Left ventricle myocardium inferior (tissue), 1 donor: ENCODE measurements around the gene DUSP21. TPM values are rescaled to one million over a fixed set of nuclear protein-coding genes. Genes with fewer than 3 reads are reported as not detected.

Source experiments
- DNase-seq: peaks from one replicate; pipeline ENCODE4 v3.0.0-alpha.2; 2020
- H3K27ac ChIP-seq: fragments of 200-600 bp; replicated peaks from 2 replicates; pipeline ENCODE4 v1.8.0; 2021
- H3K27me3 ChIP-seq: fragments of 200-600 bp; 2 replicates; pipeline ENCODE4 v1.8.0; 2021; ENCODE audit warnings: low read depth
- H3K36me3 ChIP-seq: fragments of 200-600 bp; 2 replicates; pipeline ENCODE4 v1.8.0; 2021
- H3K4me1 ChIP-seq: fragments of 200-600 bp; 2 replicates; pipeline ENCODE4 v1.8.0; 2021
- H3K4me3 ChIP-seq: fragments of 200-600 bp; 2 replicates; pipeline ENCODE4 v1.8.0; 2021; ENCODE audit warnings: mild to moderate bottlenecking, moderate library complexity
- H3K9me3 ChIP-seq: fragments of 200-600 bp; replicated peaks from 2 replicates; pipeline ENCODE4 v1.8.0; 2021
- intact Hi-C: fragments of 100-400 bp; cut with micrococcal nuclease; formaldehyde crosslinking; loops from one replicate; pipeline ENCODE4 v1.11.0; 2022
- total RNA-seq: library from RNA; stranded (reverse); fragmentation: NEBNext Ultra II Directional; extraction: Animal tissue kit (Norgen Biotek cat#: 25700); gene quantifications from one replicate; pipeline ENCODE4 v1.2.1, GENCODE V29; 2021
- TF ChIP-seq, protein P1 (sequence below): fragments of 200-600 bp; IDR thresholded peaks from 2 replicates; pipeline ENCODE4 v1.8.0; 2021; ENCODE audit warnings: antibody characterized with exemption, mild to moderate bottlenecking, borderline replicate concordance
- donor health status: DM: no; HTN: yes; CAD: no; lungs with severe emphysema.

The DUSP21 gene
- total RNA-seq, 1 donor from 2014 or later: not detected

DNA sequence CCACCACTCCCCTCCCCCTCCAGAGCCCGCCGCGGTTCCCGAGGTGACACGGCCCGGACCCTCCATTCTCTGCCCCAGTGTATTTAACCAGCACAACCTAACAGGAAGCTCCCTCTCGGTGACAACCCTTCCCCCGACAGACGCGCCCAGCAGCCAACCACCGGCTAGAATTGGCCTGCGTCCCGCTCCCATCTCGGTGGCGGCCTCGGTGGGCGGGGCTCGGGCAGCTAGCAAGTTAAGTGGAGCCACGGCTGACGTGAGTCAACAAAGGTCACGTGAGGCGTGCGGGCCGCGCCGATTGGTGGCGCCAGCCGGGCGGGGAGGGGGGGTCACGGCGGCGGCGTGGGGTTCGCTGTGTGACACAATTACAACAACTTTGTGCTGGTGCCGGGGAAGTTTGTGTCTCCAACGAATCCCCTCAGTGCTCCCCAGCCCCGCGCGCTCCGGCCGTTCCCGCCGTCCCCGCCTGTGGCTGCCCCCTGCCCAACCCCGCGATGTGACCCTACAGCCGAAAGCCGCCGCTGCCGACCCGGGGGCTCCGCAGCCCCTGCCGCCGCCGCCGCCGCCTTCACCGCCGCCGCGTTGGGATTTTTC is 29.1 kb downstream of the DUSP21 start, which contains the start of gene KDM6A:
Gene KDM6A (plus strand): TSS at position 368 of the 594 bp plus-strand sequence. CDS start 364 bp downstream, outside the sequence.
- peak; percentile 97 for DNase-seq
- TF ChIP-seq, protein P1, sequence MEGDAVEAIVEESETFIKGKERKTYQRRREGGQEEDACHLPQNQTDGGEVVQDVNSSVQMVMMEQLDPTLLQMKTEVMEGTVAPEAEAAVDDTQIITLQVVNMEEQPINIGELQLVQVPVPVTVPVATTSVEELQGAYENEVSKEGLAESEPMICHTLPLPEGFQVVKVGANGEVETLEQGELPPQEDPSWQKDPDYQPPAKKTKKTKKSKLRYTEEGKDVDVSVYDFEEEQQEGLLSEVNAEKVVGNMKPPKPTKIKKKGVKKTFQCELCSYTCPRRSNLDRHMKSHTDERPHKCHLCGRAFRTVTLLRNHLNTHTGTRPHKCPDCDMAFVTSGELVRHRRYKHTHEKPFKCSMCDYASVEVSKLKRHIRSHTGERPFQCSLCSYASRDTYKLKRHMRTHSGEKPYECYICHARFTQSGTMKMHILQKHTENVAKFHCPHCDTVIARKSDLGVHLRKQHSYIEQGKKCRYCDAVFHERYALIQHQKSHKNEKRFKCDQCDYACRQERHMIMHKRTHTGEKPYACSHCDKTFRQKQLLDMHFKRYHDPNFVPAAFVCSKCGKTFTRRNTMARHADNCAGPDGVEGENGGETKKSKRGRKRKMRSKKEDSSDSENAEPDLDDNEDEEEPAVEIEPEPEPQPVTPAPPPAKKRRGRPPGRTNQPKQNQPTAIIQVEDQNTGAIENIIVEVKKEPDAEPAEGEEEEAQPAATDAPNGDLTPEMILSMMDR: no peak
- Histone ChIP-seq H3K27me3 (no peaks in the 10 kb centered on the region), H3K9me3 (no peaks in the 10 kb centered on the region), H3K4me1 (peaks cover 26% of the 10 kb centered on the region), H3K4me3 (peak within 1 kb of the TSS; percentile 88), H3K36me3 (no peaks in the 10 kb centered on the region), H3K27ac (peak within 1 kb of the TSS; percentile 97)
- intact Hi-C loops: no loop called here

DNA sequence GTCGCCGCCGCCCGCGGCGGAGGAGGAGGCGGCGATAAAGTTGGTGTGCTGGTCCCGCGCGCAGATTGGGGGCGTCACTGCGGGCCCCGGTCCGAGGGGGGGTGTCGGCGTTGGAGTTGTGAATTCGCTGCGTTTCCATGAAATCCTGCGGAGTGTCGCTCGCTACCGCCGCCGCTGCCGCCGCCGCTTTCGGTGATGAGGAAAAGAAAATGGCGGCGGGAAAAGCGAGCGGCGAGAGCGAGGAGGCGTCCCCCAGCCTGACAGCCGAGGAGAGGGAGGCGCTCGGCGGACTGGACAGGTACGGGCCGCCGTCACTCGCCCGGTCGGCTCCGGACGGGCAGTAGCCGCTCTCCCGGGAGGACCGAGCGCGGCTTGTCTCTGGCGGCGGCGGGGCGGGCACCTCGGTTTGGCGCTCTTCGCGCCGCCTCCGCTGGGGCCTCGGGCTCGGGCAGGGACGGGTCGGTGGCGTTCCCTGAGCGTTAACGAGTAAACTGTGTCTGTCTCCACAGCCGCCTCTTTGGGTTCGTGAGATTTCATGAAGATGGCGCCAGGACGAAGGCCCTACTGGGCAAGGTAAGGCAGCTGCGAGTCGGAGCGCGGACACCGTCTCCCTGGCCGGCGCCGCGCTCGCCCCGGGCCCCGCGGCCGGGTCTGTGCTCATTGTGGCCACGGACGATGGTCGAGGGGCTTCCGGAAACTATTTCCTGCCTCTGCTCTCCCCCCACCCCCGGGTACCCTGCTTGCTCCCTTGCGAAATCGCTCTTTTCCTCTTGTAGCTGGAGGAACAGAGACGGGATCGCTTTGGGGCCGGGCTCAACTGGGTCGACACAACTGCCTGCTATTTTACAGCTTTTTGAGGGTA is 29.8 kb downstream of the DUSP21 start:
- H3K36me3 ChIP-seq: no peaks in the 10 kb centered on the region

DNA sequence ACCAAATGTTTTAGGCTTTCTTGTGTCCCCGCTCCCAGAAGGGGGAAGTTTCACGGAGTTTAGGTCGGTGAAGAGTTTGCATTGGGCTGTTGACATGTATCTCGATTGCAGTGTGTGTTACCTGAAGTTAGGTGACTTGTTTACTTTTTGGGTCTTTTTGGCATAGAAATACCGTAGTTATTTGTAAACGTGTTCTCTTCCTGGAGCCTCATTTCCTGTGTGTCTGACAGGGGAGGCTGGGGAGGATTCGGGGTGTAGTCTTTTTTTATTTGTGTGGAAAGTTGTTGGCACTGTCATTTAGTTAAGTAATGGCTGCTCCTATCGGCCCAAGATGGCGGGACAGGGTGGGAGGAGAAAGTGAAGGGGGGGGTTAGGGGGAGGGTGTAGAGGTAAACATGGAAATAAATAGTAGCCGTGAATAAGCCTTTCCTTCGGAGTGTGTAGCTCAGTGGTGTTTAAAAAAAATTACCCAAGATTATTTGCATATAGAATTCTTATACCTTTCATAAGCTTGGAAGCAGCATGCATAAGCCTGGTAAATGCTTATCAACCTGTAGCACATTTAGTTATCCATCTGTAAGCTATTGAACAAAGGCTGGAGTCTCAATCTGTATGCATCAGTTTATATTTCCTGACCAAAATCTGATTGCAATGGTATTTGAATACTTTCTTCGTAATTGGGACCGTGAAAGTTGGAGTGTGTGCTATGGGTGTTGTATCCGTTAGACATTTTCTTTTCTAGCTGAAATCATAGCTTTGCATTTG is 30.8 kb downstream of the DUSP21 start:
- intact Hi-C loops: no loop called here
- DNase-seq: no peak
- Histone ChIP-seq H3K4me1 (peaks cover 34% of the 10 kb centered on the region), H3K4me3 (peak overlapping the region; percentile 88), H3K27ac (peak overlapping the region; percentile 97), H3K36me3 (no peaks in the 10 kb centered on the region), H3K27me3 (no peaks in the 10 kb centered on the region), H3K9me3 (no peaks in the 10 kb centered on the region)
- TF ChIP-seq, protein P1: no peak

More for the DNA sequence above, 29.8 kb downstream of the DUSP21 start:
- TF ChIP-seq, protein P1: no peak
- Histone ChIP-seq H3K9me3 (no peaks in the 10 kb centered on the region), H3K27ac (peak overlapping the region; percentile 97), H3K27me3 (no peaks in the 10 kb centered on the region), H3K4me3 (peak overlapping the region; percentile 88), H3K4me1 (peaks cover 31% of the 10 kb centered on the region)
- intact Hi-C loops: no loop called here
- peak; percentile 40 for DNase-seq

DNA sequence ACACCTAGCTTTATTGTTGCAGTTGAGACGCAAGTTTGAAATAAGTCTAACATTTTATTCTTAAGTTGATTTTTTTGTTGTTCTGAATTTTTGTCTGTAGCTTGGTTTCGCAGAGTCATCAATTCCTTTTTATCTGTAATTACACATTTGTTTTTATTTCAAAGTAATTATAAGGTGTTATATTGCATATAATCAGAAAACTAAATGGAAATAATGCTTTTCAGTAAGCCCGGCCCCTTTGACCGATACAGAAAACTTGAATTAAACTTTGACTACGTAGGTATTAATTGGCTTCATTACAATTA is 31.3 kb downstream of the DUSP21 start:
- TF ChIP-seq, protein P1: no peak
- Histone ChIP-seq H3K27ac (peak overlapping the region; percentile 97), H3K4me1 (peaks cover 34% of the 10 kb centered on the region), H3K36me3 (no peaks in the 10 kb centered on the region), H3K9me3 (no peaks in the 10 kb centered on the region), H3K27me3 (no peaks in the 10 kb centered on the region), H3K4me3 (peak overlapping the region; percentile 88)
- DNase-seq: no peak
- intact Hi-C loops: no loop called here

DNA sequence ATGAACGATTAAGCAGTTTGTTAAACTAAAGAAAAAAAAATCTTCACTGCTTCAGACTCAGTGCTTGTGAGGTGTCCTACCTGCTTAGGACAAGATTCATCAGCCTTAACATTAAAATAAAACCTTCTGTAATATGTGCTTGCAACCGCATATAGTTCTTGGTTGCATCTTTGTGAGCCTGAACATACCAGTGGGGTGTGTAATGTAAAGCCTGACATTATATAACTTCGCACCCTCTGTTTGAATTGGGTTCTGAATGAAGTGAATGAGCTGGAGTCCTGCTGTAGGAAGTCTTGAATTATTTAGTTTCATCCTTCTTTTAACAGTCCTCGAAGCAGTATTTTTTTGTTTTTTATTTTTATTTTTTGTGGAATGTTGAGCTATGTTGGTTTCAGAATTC is 32.3 kb downstream of the DUSP21 start:
- Histone ChIP-seq H3K36me3 (no peaks in the 10 kb centered on the region), H3K4me3 (peak overlapping the region; percentile 88), H3K27ac (peak overlapping the region; percentile 97), H3K9me3 (no peaks in the 10 kb centered on the region), H3K27me3 (no peaks in the 10 kb centered on the region), H3K4me1 (peaks cover 34% of the 10 kb centered on the region)
- no peak for DNase-seq
- TF ChIP-seq, protein P1: no peak
- intact Hi-C loops: no loop called here
